HG02973 (cell line): ENCODE data around the gene SESTD1.
"Not testable (repeated sequence)": the region's sequence is repeated elsewhere in the genome, so short reads cannot be mapped to it uniquely, and the experiment has no call there.

Source experiments
- ATAC-seq: cut with Tn5 transposase; IDR thresholded peaks from one replicate; pipeline ENCODE4 v1.9.1; 2021; ENCODE audit warnings: moderate library complexity; ENCODE audit not compliant: unreplicated experiment

Gene SESTD1

GRCh38 chr2:179123272-179123662 is 141.4 kb downstream of the SESTD1 start:
- no peak for ATAC-seq

DNA sequence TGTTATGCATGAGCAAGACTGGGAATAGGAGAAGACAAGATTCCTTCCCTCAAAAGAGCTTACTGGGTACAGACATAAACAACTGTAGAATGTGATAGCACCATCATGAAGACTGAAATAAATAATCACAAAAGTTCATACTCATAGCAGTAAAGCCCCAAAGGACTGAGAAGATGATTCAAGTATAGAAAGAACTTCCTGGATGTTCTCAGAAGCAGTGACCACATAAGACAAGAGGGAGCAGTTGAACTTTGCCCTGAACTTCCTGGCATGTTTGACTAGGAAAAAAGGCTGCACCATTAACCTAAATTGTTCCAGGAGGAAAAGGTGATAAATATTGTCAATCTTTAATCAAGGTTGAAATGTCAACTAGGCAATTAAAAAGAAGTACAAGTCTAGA is 156.9 kb downstream of the SESTD1 start:
- peak; percentile 34 for ATAC-seq

- ATAC-seq, result peak; percentile 63
Observed at GRCh38 chr2:179106676-179107428, 157.8 kb downstream of the SESTD1 start.

DNA sequence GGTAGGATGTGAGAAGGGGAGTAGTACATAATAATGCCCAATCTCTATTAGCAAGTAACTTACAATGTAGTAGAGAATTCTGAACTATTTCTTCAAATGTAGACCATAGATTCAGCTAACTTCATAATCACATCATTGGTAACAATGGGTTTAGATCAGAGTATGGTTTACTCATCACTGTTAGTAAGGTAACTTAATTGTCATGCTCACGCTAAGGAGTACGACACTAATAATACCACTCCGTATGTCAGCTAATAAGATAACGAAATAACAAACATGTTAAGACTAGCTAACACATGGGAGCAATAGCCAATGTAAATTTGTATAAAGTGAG is 158.3 kb downstream of the SESTD1 start:
- ATAC-seq, result no peak

- no peak for ATAC-seq
Observed at GRCh38 chr2:179104736-179105135, 159.9 kb downstream of the SESTD1 start.

DNA sequence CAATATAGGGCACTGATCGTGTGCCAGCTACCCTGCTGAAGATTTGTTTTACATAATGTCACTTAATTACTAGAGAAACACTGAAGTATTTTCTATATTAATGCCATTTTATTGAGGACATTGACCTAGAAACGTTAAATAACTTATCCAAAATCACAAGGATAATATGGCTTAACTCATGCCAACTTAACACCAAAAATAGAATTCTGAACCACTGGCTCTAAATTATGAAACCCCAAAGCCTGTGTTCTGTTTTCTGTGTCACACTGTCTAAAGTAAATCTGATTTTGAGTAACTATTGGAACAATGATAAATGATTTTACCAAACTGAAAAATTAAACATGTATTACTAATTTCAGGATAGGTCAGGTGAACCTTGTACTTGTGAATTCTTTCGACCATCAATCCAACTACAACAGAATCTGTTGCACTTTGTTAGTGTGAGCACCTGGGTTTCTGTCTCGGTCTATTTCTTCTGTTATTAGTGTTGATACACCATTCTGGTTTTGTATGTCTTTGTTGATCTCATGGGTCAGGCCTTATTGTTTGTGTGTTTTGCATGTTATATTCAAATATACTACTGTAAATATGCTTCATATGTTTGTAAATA is 166.4 kb downstream of the SESTD1 start:
- ATAC-seq, result peak; percentile 28

- no peak for ATAC-seq
Observed at GRCh38 chr2:179097131-179097530, 167.5 kb downstream of the SESTD1 start.

DNA sequence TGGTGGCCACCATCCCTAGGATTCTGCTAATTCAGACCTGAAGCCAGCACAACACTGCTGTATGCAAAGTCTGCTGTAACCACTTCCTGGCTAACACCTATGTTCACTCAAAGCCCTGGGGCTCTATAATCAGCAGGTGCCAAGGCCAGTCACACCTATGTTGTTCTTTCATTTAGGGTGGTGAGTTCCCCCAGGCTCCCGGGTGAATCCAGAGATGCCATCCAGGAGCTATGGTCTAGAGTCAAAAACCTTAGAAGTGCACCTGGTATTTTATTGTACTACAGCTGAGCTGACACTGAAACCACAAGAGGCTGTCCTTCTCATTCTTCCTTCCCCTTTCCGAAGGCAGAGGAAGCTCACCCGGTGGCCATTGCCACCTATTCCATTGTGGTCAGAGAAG is 168.5 kb downstream of the SESTD1 start:
- ATAC-seq, result peak; percentile 97

GRCh38 chr2:179092912-179093311 is 171.7 kb downstream of the SESTD1 start:
- not testable (repeated sequence) for ATAC-seq

- no peak for ATAC-seq
Observed at GRCh38 chr2:179082697-179083096, 181.9 kb downstream of the SESTD1 start.

DNA sequence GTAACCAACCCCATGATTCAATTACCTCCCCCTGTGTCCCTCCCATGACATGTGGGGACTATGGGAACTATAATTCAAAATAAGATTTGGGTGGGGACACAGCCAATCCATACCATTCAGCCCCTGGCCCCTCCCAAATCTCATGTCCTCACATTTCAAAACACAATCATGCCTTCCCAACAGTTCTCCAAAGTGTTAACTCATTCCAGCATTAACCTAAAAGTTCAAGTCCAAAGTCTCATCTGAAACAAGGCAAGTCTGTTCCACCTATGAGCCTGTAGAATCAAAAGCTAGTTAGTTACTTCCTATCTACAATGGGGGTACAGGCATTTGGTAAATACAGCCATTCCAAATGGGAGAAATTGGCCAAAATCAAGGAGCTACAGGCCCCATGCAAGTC is 182.7 kb downstream of the SESTD1 start:
- no peak for ATAC-seq

DNA sequence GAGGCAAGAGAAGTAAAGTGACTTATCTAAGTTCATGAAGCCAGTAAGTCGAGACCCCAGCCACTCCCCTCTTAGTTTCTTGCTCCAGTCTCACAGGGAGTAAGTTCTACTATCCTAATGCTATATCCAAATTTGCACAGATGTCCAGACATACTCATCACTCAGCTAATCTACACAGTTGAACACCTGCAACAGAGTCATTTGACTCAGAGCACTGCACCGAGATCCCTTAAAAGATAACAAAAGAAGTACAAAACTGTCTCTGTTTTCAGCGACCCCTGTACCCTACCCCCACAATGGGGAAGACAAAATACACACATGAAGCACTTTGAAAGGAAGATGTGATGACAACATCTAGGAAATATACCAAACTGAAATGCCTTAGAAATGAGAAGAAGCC is 192.1 kb downstream of the SESTD1 start:
- no peak for ATAC-seq

DNA sequence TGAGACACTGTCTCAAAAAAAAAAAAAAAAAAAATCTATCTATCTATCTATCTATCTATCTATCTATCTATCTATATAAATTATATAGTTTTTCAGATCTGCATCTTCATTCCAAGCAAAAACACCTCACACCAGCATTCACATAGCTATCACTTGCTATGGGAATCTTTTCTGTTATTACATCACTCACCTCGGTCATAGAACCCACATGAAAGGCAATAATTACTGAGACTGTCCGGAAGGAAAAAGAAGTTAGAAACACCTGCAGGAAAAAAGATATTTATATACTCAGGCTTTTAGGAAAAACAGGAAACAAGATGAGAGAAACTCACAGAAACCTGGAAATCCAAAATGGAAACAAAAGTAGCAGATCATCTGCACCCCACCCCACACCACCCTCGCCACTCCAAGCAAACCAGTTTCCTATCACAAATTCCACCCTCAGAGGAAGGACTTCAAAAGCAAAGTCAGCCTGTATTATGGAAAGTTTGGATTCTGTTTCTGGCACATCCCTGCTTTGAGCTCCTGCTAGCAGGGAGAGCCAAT is 192.7 kb downstream of the SESTD1 start:
- no peak for ATAC-seq

GRCh38 chr2:179070895-179071294 is 193.7 kb downstream of the SESTD1 start:
- ATAC-seq, result no peak

DNA sequence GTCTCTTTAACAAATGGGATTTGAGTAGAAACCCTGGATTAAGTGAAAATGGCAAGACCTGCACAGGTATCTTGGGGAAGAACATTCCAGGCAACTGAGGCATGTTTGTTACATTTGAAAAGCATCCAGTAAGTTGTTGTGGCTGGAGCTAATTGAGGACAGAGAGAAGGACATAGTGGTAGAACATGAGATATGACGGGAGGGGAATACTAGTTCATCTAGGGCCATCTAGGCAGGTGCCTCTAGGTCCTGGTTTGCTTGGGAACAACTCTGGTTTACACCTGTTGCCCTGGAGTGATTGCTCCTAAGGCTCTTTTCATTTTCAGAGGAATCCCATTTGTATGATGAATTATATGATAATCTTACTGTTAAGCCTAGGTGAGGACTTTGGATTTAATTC is 194.9 kb downstream of the SESTD1 start:
- ATAC-seq, result no peak

DNA sequence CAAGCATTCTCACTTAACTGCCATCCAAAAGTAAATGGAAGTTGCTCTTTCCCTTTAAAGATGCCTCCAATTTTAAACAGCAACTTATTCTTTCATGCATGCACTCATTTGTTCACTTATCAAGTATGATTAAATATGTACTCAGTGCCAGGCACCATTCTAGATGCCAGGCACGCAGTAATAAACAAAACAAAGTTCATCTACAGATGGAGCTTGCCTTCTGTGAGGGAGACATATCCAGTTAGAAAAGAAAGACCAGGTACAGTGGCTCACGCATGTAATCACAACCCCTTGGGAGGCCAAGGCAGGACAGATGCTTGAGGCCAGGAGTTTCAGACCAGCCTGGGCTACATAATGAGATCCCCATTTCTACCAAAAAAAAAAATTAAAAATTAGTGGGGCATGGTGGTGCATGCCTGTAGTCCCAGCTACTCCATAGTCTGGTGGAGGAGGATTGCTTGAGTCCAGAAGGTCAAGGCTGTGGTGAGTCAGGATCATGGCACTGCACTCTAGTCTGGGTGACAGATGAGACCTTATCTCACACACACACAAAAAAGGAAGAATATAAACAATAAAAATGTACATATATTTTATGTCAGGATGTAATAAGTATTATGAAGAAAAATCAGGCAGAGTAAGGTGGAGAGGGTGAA is 195.5 kb downstream of the SESTD1 start:
- no peak for ATAC-seq

DNA sequence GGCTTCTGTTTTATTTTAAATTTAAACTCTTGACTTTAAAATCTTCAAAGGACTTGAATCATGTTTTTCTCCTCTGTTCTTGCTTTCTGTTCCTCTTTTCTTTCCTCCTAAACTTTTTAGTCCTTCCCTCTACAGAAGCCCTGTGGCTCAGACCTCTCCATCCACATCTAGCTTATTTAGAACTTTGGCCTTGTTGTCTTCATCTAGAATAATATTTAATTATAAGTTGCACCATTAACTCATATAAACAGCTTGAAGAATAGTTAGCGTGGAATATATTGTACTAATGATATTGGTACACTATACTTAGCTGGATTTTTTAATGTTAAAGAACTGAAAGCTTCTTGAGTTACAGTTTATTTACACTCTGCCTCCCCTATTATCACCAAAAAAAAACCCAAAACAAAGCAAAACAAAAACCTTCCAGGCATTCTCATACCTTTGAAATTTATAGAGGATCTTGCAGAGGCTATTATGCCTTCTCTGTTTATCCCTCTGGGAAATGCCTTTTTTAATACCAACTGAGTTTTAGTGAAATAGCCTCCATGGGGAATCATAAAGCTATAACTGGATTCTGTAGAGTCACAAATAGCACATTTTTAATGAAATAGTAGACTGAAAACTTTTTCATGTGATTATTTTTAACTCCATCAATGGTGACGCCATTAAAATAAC is 205.5 kb downstream of the SESTD1 start:
- ATAC-seq, result peak; percentile 73

GRCh38 chr2:179057737-179058136 is 206.9 kb downstream of the SESTD1 start:
- no peak for ATAC-seq

DNA sequence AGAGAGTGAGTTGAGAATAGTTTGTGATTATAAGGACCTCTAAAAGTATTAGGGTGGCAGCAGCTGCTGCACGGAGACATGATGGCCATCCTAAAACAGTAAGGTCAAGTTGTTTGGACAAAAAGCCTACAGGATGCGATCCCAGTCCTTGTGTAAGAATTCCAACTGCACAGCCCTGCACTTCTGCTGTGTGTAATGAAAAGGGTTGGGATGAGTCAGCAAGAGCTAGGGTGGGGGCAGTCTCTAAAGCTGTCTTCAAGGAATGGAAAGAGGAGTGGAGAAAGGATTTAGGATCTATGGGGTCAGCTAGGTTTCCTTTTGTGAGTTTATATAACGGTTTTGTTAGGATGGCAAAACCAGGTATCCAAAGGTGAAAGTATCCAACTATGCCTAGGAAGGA is 211.1 kb downstream of the SESTD1 start:
- not testable (repeated sequence) for ATAC-seq
